ENCODE results near the gene NPHP1.
"Not testable (repeated sequence)": the region's sequence is repeated elsewhere in the genome, so short reads cannot be mapped to it uniquely, and the experiment has no call there.

DNA sequence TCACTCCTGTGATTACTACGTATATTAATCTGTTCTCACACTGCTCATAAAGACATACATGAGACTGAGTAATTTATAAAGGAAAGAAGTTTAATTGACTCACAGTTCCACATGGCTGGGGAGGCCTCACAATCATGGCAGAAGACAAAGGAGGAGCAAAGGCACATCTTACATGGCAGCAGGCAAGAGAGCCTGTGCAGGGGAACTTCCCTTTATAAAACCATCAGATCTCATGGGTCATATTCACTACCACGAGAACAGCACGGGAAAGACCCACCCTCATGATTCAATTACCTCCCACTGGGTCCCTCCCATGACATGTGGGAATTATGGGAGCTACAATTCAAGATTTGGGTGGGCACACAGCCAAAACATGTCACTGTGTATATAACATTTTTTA lies 8.7 kb upstream of the NPHP1 start:
- TF ChIP-seq, protein P1, sequence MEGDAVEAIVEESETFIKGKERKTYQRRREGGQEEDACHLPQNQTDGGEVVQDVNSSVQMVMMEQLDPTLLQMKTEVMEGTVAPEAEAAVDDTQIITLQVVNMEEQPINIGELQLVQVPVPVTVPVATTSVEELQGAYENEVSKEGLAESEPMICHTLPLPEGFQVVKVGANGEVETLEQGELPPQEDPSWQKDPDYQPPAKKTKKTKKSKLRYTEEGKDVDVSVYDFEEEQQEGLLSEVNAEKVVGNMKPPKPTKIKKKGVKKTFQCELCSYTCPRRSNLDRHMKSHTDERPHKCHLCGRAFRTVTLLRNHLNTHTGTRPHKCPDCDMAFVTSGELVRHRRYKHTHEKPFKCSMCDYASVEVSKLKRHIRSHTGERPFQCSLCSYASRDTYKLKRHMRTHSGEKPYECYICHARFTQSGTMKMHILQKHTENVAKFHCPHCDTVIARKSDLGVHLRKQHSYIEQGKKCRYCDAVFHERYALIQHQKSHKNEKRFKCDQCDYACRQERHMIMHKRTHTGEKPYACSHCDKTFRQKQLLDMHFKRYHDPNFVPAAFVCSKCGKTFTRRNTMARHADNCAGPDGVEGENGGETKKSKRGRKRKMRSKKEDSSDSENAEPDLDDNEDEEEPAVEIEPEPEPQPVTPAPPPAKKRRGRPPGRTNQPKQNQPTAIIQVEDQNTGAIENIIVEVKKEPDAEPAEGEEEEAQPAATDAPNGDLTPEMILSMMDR (IDR thresholded peaks at IDR 0.05 in 2 of 3, conservative IDR thresholded peaks at IDR 0.05 in 1 of 3; ENCODE audit: borderline replicate concordance in 1 of 3, insufficient read depth in 1 of 3, low read depth in 2 of 3, low read length in 2 of 3): not testable (repeated sequence)
- not testable (repeated sequence) for TF ChIP-seq EZH2phosphoT487 (IDR thresholded peaks at IDR 0.05; ENCODE audit: borderline replicate concordance); POLR2A (IDR thresholded peaks at IDR 0.05; ENCODE audit: borderline replicate concordance, extremely low read depth, insufficient read depth, insufficient read length); JUND (IDR thresholded peaks at IDR 0.05); POLR2AphosphoS5 (IDR thresholded peaks at IDR 0.05; ENCODE audit: low read depth, low read length)
- TF ChIP-seq, protein P2, sequence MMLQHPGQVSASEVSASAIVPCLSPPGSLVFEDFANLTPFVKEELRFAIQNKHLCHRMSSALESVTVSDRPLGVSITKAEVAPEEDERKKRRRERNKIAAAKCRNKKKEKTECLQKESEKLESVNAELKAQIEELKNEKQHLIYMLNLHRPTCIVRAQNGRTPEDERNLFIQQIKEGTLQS (IDR thresholded peaks at IDR 0.05): not testable (repeated sequence)
